Sigmoid colon (tissue), 7 donors: ENCODE results near the gene STAB1. TPM values are rescaled to one million over a fixed set of nuclear protein-coding genes. Genes with fewer than 3 reads are reported as not detected.
"Not testable (repeated sequence)": the region's sequence is repeated elsewhere in the genome, so short reads cannot be mapped to it uniquely, and the experiment has no call there.

Experiments used
- DNase-seq: peaks from one replicate; pipeline ENCODE4 v3.0.0-alpha.2; 2019
- H3K27ac ChIP-seq, 4 donors: fragments of 200-600 bp; sonication (generic); one replicate each; pipeline ENCODE4 v1.5.1; 2016 to 2019; ENCODE audit warnings: mild to moderate bottlenecking in 1 of 4
- H3K27me3 ChIP-seq, 3 donors: fragments of 200-600 bp; sonication (generic); one replicate each; pipeline ENCODE4 v1.5.1; 2019; ENCODE audit warnings: mild to moderate bottlenecking in 1 of 3
- H3K36me3 ChIP-seq, 4 donors: fragments of 200-600 bp; sonication (generic); one replicate each; pipeline ENCODE4 v1.5.1; 2016 to 2019
- H3K4me1 ChIP-seq, 4 donors: fragments of 200-600 bp; sonication (generic); one replicate each; pipeline ENCODE4 v1.5.1; 2017 to 2019
- H3K4me3 ChIP-seq, 4 donors: fragments of 200-600 bp; sonication (generic); one replicate each; pipeline ENCODE4 v1.5.1; 2017 to 2019; ENCODE audit warnings: mild to moderate bottlenecking in 2 of 4, moderate library complexity in 1 of 4
- H3K9me3 ChIP-seq, 4 donors: fragments of 200-600 bp in 3 of 4; sonication (generic) in 3 of 4; one replicate each; pipeline versions ENCODE4 v1.5.1 to v1.6.1; 2013 to 2019
- CTCF ChIP-seq, 4 experiments: fragments of 450-650 bp in 3 of 4; fragments of 200-600 bp in 1 of 4; IDR thresholded peaks; one replicate each; pipeline ENCODE4 v1.5.1; 2016 to 2019; ENCODE audit warnings: antibody characterized with exemption in 4 of 4, mild to moderate bottlenecking in 3 of 4, moderate library complexity in 2 of 4
- EP300 ChIP-seq, 4 donors: sonication (generic); formaldehyde crosslinking; IDR thresholded peaks; one replicate each; pipeline ENCODE4 v1.6.1; 2017; ENCODE audit warnings: antibody characterized with exemption in 4 of 4
- POLR2A ChIP-seq, 2 donors: fragments of 450-650 bp; IDR thresholded peaks; one replicate each; pipeline ENCODE4 v1.6.1; 2016; ENCODE audit warnings: antibody characterized with exemption in 2 of 2, mild to moderate bottlenecking in 2 of 2, moderate library complexity in 2 of 2
- POLR2AphosphoS5 ChIP-seq, 4 donors: sonication (generic); formaldehyde crosslinking; IDR thresholded peaks; one replicate each; pipeline ENCODE4 v1.6.1; 2017; ENCODE audit warnings: antibody characterized with exemption in 4 of 4
- WGBS, 2 donors: extraction: QIAGEN DNeasy Blood & Tissue Kit; methylation state at CpG; one replicate each; pipeline ENCODE4 v1.1.7; 2013; 5-methylcytosine and 5-hydroxymethylcytosine counted together
- intact Hi-C: fragments of 100-400 bp; cut with DNase I; formaldehyde crosslinking; loops from one replicate; pipeline ENCODE4 v1.15.1; 2023
- polyA plus RNA-seq, 3 donors: library from polyadenylated mRNA; stranded (reverse); fragments of 200-250 nt; gene quantifications; one replicate each; pipeline ENCODE4 v1.2.3, GENCODE V29; 2013
- total RNA-seq, 4 donors: library from RNA; depleted of rRNA; stranded (reverse); fragments of >200 nt; gene quantifications; one replicate each; pipeline ENCODE4 v1.1.0, GENCODE V29; 2016
- donor health status: healthy with polysubstance abuse.
- donor health status: Bipolar disorder and iron deficiency.
- donor health status: healthy.

STAB1 gene
- total and polyA plus RNA-seq, 7 donors = 18.0 to 138 (median 92.0) TPM

- peak; percentile 48 for DNase-seq
- H3K9me3 ChIP-seq = no peaks in the 10 kb centered on the region
- peaks cover 0 to 31% (median 7%) of the 10 kb centered on the region in 4 donors for H3K36me3 ChIP-seq
- TF ChIP-seq POLR2AphosphoS5 (IDR thresholded peaks at IDR 0.05) (no peak), EP300 (IDR thresholded peaks at IDR 0.05) (no peak), CTCF (IDR thresholded peaks at IDR 0.05) (no peak), POLR2A (IDR thresholded peaks at IDR 0.05) (no peak)
- peak overlapping the region in 3 of 4 donors; percentile 21 to 62 (median 47) for H3K27ac ChIP-seq
- no peak overlapping the region for H3K4me3 ChIP-seq
- intact Hi-C loops = no loop called here
- H3K27me3 ChIP-seq = no peaks in the 10 kb centered on the region
- peaks cover 0 to 15% (median 0%) of the 10 kb centered on the region in 4 donors for H3K4me1 ChIP-seq
- WGBS, 2 donors = 95% methylated on average over 18 of the region's 18 CpGs
Measured at GRCh38 chr3:52524258-52524751, 29.2 kb downstream of the STAB1 start.

DNA sequence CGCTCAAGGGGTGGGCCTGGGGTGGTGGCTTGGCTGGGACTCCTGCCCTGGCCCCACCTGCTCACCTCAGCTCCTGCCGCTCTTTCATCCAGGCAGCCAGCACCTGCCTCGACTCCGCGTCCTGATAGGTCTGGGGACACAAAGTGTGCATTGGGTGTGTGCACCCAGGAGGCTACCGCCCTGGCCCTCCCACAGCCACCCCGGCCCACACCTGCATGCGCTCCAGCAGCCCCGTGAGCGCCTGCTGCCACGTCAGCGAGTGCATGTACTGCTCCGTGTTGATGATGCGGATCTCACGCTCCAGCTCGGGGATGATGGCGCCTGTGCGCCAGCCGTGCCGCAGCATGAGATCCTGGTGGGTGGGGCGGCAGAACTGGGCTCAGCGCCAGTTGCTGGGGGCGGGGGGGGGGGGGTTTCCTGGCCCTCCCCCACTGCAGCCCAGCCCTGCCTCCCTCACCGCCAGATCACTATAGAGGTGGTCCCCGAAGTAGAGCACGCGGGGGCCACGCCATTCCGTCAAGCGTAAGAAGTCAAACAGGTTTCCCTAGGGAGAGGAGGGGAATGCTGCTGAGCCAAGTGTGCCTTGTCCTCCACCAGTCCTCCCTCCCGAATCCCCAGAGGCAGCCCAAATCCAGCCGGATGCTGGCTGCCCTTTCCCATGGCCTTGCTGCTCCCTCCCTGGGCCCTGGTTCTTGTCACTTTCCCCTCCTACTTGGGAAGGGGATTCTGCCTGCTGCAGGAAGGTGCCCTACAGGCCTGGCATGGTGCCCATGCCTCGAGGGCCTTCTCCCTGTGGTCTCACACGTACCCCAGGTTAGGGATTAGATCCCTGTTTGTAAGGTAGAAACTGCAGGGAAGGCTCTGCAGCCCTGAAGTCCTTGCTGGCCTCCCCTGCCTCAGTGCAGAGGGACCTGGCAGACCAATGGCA is 29.9 kb downstream of the STAB1 start:
- peak; percentile 66 for DNase-seq
- H3K4me1 ChIP-seq = peaks cover 0 to 15% (median 0%) of the 10 kb centered on the region in 4 donors

GRCh38 chr3:52525680-52526561 is 30.8 kb downstream of the STAB1 start:
- intact Hi-C loops = no loop called here
- H3K9me3 ChIP-seq = no peaks in the 10 kb centered on the region
- peaks cover 0 to 31% (median 7%) of the 10 kb centered on the region in 4 donors for H3K36me3 ChIP-seq
- peak overlapping the region; percentile 3 to 62 (median 34) for H3K27ac ChIP-seq
- H3K4me1 ChIP-seq = peaks cover 0 to 15% (median 0%) of the 10 kb centered on the region in 4 donors
- TF ChIP-seq POLR2A (IDR thresholded peaks at IDR 0.05) = no peak
- no peak for TF ChIP-seq EP300 (IDR thresholded peaks at IDR 0.05)
- no peak for TF ChIP-seq POLR2AphosphoS5 (IDR thresholded peaks at IDR 0.05)
- no peak for TF ChIP-seq CTCF (IDR thresholded peaks at IDR 0.05)
- 86 to 87% methylated on average over 9 of the region's 9 CpGs for WGBS, 2 donors
- no peak overlapping the region for H3K4me3 ChIP-seq
- peak; percentile 58 for DNase-seq
- H3K27me3 ChIP-seq = no peaks in the 10 kb centered on the region

More for the DNA sequence above, 29.9 kb downstream of the STAB1 start:
- no peak for TF ChIP-seq CTCF (IDR thresholded peaks at IDR 0.05)
- no peak for TF ChIP-seq EP300 (IDR thresholded peaks at IDR 0.05)
- TF ChIP-seq POLR2A (IDR thresholded peaks at IDR 0.05) = no peak
- TF ChIP-seq POLR2AphosphoS5 (IDR thresholded peaks at IDR 0.05) = no peak
- Histone ChIP-seq H3K36me3 (peaks cover 0 to 31% (median 7%) of the 10 kb centered on the region in 4 donors), H3K4me3 (no peak overlapping the region), H3K27ac (peak overlapping the region; percentile 3 to 62 (median 34)), H3K9me3 (no peaks in the 10 kb centered on the region), H3K27me3 (no peaks in the 10 kb centered on the region)
- WGBS, 2 donors = 87% methylated on average over 34 of the region's 34 CpGs
- intact Hi-C loops = no loop called here

- peaks cover 0 to 15% (median 0%) of the 10 kb centered on the region in 4 donors for H3K4me1 ChIP-seq
- 93 to 94% methylated on average over 5 of the region's 5 CpGs for WGBS, 2 donors
- H3K9me3 ChIP-seq, H3K27me3 ChIP-seq, intact Hi-C loops, H3K4me3 ChIP-seq, DNase-seq, H3K27ac ChIP-seq: not testable (repeated sequence)
- H3K36me3 ChIP-seq = peaks cover 0 to 31% (median 7%) of the 10 kb centered on the region in 4 donors
Measured at GRCh38 chr3:52526671-52527038, 31.5 kb downstream of the STAB1 start.
